Panc1 (cell line): Measurements from ENCODE around the gene OSBP2.

ENCODE experiments used
- CTCF ChIP-seq: fragments of 450-650 bp; IDR thresholded peaks from 2 replicates; pipeline ENCODE4 v1.5.1; 2017; ENCODE audit warnings: mild to moderate bottlenecking
- TCF7L2 ChIP-seq: IDR thresholded peaks from 2 replicates; pipeline ENCODE4 v1.6.1; 2011; ENCODE audit warnings: mild to moderate bottlenecking, low read depth, low read length, inconsistent platforms

- TF ChIP-seq CTCF (no peak), TCF7L2 (no peak)
Observed at GRCh38 chr22:30680991-30681770, 13.5 kb upstream of the OSBP2 start.
